ENCODE results near the gene TBC1D22A. TPM values are rescaled to one million over a fixed set of nuclear protein-coding genes. Genes with fewer than 3 reads are reported as not detected.

The TBC1D22A gene
- total RNA-seq, 1 experiment from 2014 or later = 14.3 TPM

DNA sequence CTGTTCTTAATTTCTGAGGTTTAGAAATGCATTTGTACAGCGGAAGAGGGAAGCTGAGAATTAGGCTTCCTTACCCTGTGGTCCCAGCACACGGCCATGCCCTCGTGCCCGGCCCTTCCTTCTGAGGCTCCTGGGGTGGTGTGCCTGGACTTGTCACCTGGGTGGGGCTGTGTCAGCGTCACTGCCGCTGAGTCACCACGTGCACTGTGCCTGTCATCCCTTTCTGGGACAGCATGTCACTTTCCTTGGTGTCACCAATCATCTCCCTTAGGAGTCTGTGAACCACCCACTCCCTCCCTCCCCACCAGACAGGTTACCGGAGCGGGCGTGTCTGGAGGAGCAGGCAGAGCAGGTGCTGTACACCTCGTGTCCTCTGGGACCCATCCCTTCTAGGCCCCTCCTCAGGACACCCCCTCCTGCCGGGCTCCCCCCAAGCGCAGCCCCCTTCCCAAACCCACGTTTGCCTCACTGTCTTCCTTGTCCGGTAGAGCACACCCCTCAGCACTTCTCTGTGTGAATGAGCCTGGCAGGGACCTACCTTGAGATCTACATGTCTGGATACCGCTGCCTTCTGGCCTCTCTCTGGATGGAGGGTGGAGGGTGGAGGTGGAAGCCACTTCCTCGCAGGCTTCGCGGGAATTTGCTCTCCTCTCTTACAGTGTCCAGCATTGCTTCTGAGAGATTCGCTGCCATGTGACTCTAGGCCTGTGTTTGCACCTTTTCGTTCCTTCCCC lies 367.6 kb downstream of the TBC1D22A start:
- Histone ChIP-seq H3K79me2 (ENCODE audit: low read length) (no peaks in the 10 kb centered on the region), H4K20me1 (ENCODE audit: low read length) (no peaks in the 10 kb centered on the region), H3K4me1 (ENCODE audit: insufficient read depth, low read length) (peaks cover 14% of the 10 kb centered on the region), H2AFZ (ENCODE audit: low read length) (no peak overlapping the region), H3K4me2 (ENCODE audit: low read length) (peak overlapping the region; percentile 28; the same call in 1 of the 2 replicates), H3K9me2 (replicated peaks; ENCODE audit: low read length) (no peaks in the 10 kb centered on the region), H3K4me3 (ENCODE audit: low read length) (no peak overlapping the region), H3K36me3 (ENCODE audit: low read depth, low read length) (no peaks in the 10 kb centered on the region), H3K27me3 (ENCODE audit: low read length) (no peaks in the 10 kb centered on the region), H3F3A (ENCODE audit: low read length, unreplicated experiment) (peaks cover 5% of the 10 kb centered on the region), H3K9me3 (ENCODE audit: low read length) (no peaks in the 10 kb centered on the region), H3K9ac (ENCODE audit: low read length) (peak overlapping the region; percentile 71), H3K27ac (ENCODE audit: low read length) (peak overlapping the region; percentile 90)
- ChIA-PET POLR2A (ENCODE audit: unreplicated experiment) (no interaction called here), CTCF (no interaction called here)
- intact Hi-C loops (cut with micrococcal nuclease) = no loop called here
- no TSS peak for BruUV-seq (replicated peaks)
- DNase-seq (peak; percentile 80), ATAC-seq (peak; percentile 90)
- no peak for TF ChIP-seq CTCF (conservative IDR thresholded peaks at IDR 0.05; ENCODE audit: low read depth, low read length)

- H3F3A ChIP-seq (ENCODE audit: low read length, unreplicated experiment) = peaks cover 5% of the 10 kb centered on the region
- ATAC-seq = no peak
- POLR2A ChIA-PET (ENCODE audit: unreplicated experiment) = no interaction called here
- H3K4me3 ChIP-seq (ENCODE audit: low read length) = no peak overlapping the region
- H3K9ac ChIP-seq (ENCODE audit: low read length) = peak overlapping the region; percentile 48
- no peak overlapping the region for H3K4me2 ChIP-seq (ENCODE audit: low read length)
- no peak for DNase-seq
- peak overlapping the region; percentile 90 for H3K27ac ChIP-seq (ENCODE audit: low read length)
- TF ChIP-seq EZH2 (IDR thresholded peaks at IDR 0.05; ENCODE audit: low read length, unreplicated experiment) (no peak), CTCF (conservative IDR thresholded peaks at IDR 0.05; ENCODE audit: low read depth, low read length) (no peak), EZH2phosphoT487 (IDR thresholded peaks at IDR 0.05; ENCODE audit: borderline replicate concordance, low read length) (no peak)
- H3K36me3 ChIP-seq (ENCODE audit: low read depth, low read length) = no peaks in the 10 kb centered on the region
- no TSS peak for BruUV-seq (replicated peaks)
- H2AFZ ChIP-seq (ENCODE audit: low read length) = no peak overlapping the region
- no peaks in the 10 kb centered on the region for H3K79me2 ChIP-seq (ENCODE audit: low read length)
- CTCF ChIA-PET = no interaction called here
- H4K20me1 ChIP-seq (ENCODE audit: low read length) = no peaks in the 10 kb centered on the region
- no peaks in the 10 kb centered on the region for H3K9me2 ChIP-seq (replicated peaks; ENCODE audit: low read length)
- H3K4me1 ChIP-seq (ENCODE audit: insufficient read depth, low read length) = peaks cover 14% of the 10 kb centered on the region
- H3K27me3 ChIP-seq (ENCODE audit: low read length) = no peaks in the 10 kb centered on the region
- H3K9me3 ChIP-seq (ENCODE audit: low read length) = no peaks in the 10 kb centered on the region
- intact Hi-C loops (cut with micrococcal nuclease) = no loop called here
These were observed 368.6 kb downstream of the TBC1D22A start for GRCh38 chr22:47130883-47131631.

Data from PC-3 (cell line).